Stimulated activated CD8-positive, alpha-beta memory T cell treated with anti-CD3 and anti-CD28 coated beads, Interleukin-2, amount 100 ng/mL, for 1 hour (primary cell): ENCODE data around the gene SMPD2.
A peak's percentile ranks its signal among the peaks of the same experiment; 100 is the strongest.
"Not testable (repeated sequence)": the region's sequence is repeated elsewhere in the genome, so short reads cannot be mapped to it uniquely, and the experiment has no call there.

ENCODE experiments used
- DNase-seq, 2 donors: peaks; one replicate each; pipeline ENCODE4 v3.0.0-alpha.2; 2020; ENCODE audit warnings: low read depth in 2 of 2

SMPD2 gene

GRCh38 chr6:109460161-109460829 is 19.8 kb downstream of the SMPD2 start:
- no peak for DNase-seq

GRCh38 chr6:109461205-109461604 is 20.7 kb downstream of the SMPD2 start:
- DNase-seq, result not testable (repeated sequence)

GRCh38 chr6:109461733-109462526 is 21.4 kb downstream of the SMPD2 start:
- DNase-seq, result no peak

GRCh38 chr6:109465772-109466171 is 25.2 kb downstream of the SMPD2 start:
- no peak for DNase-seq

- DNase-seq, result no peak
Observed at GRCh38 chr6:109466212-109466923, 25.8 kb downstream of the SMPD2 start.

GRCh38 chr6:109467696-109468095 is 27.2 kb downstream of the SMPD2 start:
- no peak for DNase-seq

GRCh38 chr6:109469591-109470189 is 29.2 kb downstream of the SMPD2 start:
- no peak for DNase-seq

- DNase-seq, result no peak
Observed at GRCh38 chr6:109471105-109471810, 30.7 kb downstream of the SMPD2 start.

GRCh38 chr6:109472132-109472995 is 31.8 kb downstream of the SMPD2 start:
- DNase-seq, result no peak

- DNase-seq, result no peak
Observed at GRCh38 chr6:109473120-109473519, 32.6 kb downstream of the SMPD2 start.

GRCh38 chr6:109474995-109475394 is 34.5 kb downstream of the SMPD2 start:
- no peak for DNase-seq

GRCh38 chr6:109475625-109476024 is 35.1 kb downstream of the SMPD2 start:
- DNase-seq, result no peak

GRCh38 chr6:109477184-109477583 is 36.7 kb downstream of the SMPD2 start:
- DNase-seq, result no peak

- DNase-seq, result no peak
Observed at GRCh38 chr6:109477725-109478124, 37.2 kb downstream of the SMPD2 start.

GRCh38 chr6:109478222-109478805 is 37.8 kb downstream of the SMPD2 start:
- DNase-seq, result no peak

- no peak for DNase-seq
Observed at GRCh38 chr6:109478841-109479624, 38.5 kb downstream of the SMPD2 start.

GRCh38 chr6:109480993-109481480 is 40.5 kb downstream of the SMPD2 start:
- no peak for DNase-seq

- peak; percentile 69 to 80 for DNase-seq
Observed at GRCh38 chr6:109482905-109483734, 42.6 kb downstream of the SMPD2 start, which contains the start of gene ZBTB24. Gene ZBTB24, minus strand, starts transcription at chr6:109483219. Its CDS starts 1,193 bp downstream, at chr6:109482026.
